H1 (cell line): ENCODE measurements around the gene LTA4H. TPM values are rescaled to one million over a fixed set of nuclear protein-coding genes. Genes with fewer than 3 reads are reported as not detected.

Experiments
- CTCF ChIA-PET: fragments of 300-600 bp; sonication (Branson Sonifier 250); formaldehyde crosslinking; loops from one replicate; lab custom pipeline; 2021; ENCODE audit not compliant: partially characterized antibody; lab: Charles Lee
- POLR2A ChIA-PET: fragments of 300-600 bp; sonication (Branson Sonifier 250); formaldehyde crosslinking; loops from one replicate; lab custom pipeline; 2021; ENCODE audit warnings: inconsistent platforms; ENCODE audit not compliant: partially characterized antibody; lab: Charles Lee
- DNase-seq, 2 experiments: peaks; one replicate each; pipeline versions ENCODE4 v3.0.0 to v3.0.0-alpha.2; 2010 to 2022; ENCODE audit warnings: low spot score in 2 of 2, low read depth in 1 of 2, mixed read lengths in 1 of 2
- FAIRE-seq: peaks from 2 replicates; lab custom pipeline; 2011; peaks lifted over from hg19 to GRCh38; lab: Jason Lieb, UNC
- H2AFZ ChIP-seq: 2 replicates; pipeline ENCODE4 v1.8.1; 2012; ENCODE audit warnings: low read length, inconsistent platforms
- H2AK5ac ChIP-seq: 2 replicates; pipeline ENCODE4 v1.6.1; 2013; ENCODE audit warnings: low read depth, low read length
- H2BK120ac ChIP-seq: replicated peaks from 2 replicates; pipeline ENCODE3; 2013; ENCODE audit warnings: low read depth, low read length, inconsistent platforms
- H2BK12ac ChIP-seq: 2 replicates; pipeline ENCODE4 v1.6.1; 2013; ENCODE audit warnings: low read depth, low read length
- H2BK15ac ChIP-seq: 2 replicates; pipeline ENCODE4 v1.6.1; 2013; ENCODE audit warnings: low read length
- H2BK20ac ChIP-seq: 2 replicates; pipeline ENCODE4 v1.6.1; 2013; ENCODE audit warnings: low read length
- H2BK5ac ChIP-seq: 2 replicates; pipeline ENCODE4 v1.6.1; 2013; ENCODE audit warnings: low read depth, low read length
- H3K14ac ChIP-seq: 2 replicates; pipeline ENCODE4 v1.6.1; 2013; ENCODE audit warnings: inconsistent platforms; ENCODE audit not compliant: insufficient read length
- H3K18ac ChIP-seq: 2 replicates; pipeline ENCODE4 v1.6.1; 2013; ENCODE audit warnings: low read length; ENCODE audit errors: extremely low read depth
- H3K23ac ChIP-seq: 2 replicates; pipeline ENCODE4 v1.6.1; 2013; ENCODE audit warnings: inconsistent platforms; ENCODE audit not compliant: insufficient read length
- H3K23me2 ChIP-seq: 2 replicates; pipeline ENCODE4 v1.6.1; 2013; ENCODE audit warnings: low read depth, low read length
- H3K27ac ChIP-seq: 2 replicates; pipeline ENCODE4 v1.6.1; 2011; ENCODE audit warnings: low read depth, low read length, inconsistent platforms
- H3K27me3 ChIP-seq, 4 experiments: replicated peaks in 1 of 4; 1 replicate in 1 of 4; 2 replicates in 3 of 4; pipeline versions ENCODE4 v1.6.1 to v1.8.1; 2011 to 2013; ENCODE audit warnings: low read length in 3 of 4, mild to moderate bottlenecking in 3 of 4, inconsistent platforms in 2 of 4, mixed read lengths in 2 of 4, moderate library complexity in 1 of 4; ENCODE audit not compliant: control insufficient read depth in 3 of 4, insufficient read depth in 3 of 4; ENCODE audit errors: extremely low read depth in 1 of 4
- H3K36me3 ChIP-seq, 4 experiments: 2 replicates each; pipeline versions ENCODE4 v1.6.1 to v1.8.1; 2011 to 2013; ENCODE audit warnings: mild to moderate bottlenecking in 4 of 4, low read length in 3 of 4, moderate library complexity in 2 of 4, control low read depth in 1 of 4, inconsistent platforms in 1 of 4; ENCODE audit not compliant: insufficient read depth in 4 of 4, control insufficient read depth in 2 of 4
- H3K4ac ChIP-seq: replicated peaks from 2 replicates; pipeline ENCODE3; 2013; ENCODE audit warnings: low read length, low read depth, mixed read lengths, inconsistent platforms; ENCODE audit not compliant: insufficient read length
- H3K4me1 ChIP-seq, 4 experiments: replicated peaks in 1 of 4; 1 replicate in 1 of 4; 2 replicates in 3 of 4; pipeline versions ENCODE4 v1.6.1 to v1.8.1; 2011 to 2013; ENCODE audit warnings: low read length in 3 of 4, inconsistent platforms in 2 of 4, mixed read lengths in 1 of 4; ENCODE audit not compliant: insufficient read depth in 4 of 4, control insufficient read depth in 3 of 4
- H3K4me2 ChIP-seq, 2 experiments: 2 replicates each; pipeline versions ENCODE4 v1.6.1 to v1.8.1; 2011 to 2013; ENCODE audit warnings: low read depth in 2 of 2, low read length in 2 of 2, control low read depth in 1 of 2, inconsistent platforms in 1 of 2, mild to moderate bottlenecking in 1 of 2; ENCODE audit not compliant: insufficient read depth in 1 of 2
- H3K4me3 ChIP-seq, 4 experiments: fragments of 200-600, 300-600 bp in 1 of 4; sonication (generic), shearing (Covaris generic), sonication (Bioruptor Twin) in 1 of 4; 2 replicates each; pipeline versions ENCODE4 v1.5.1 to v1.8.1; 2011 to 2016; ENCODE audit warnings: low read length in 4 of 4, low read depth in 3 of 4, control low read depth in 2 of 4, inconsistent platforms in 2 of 4, mild to moderate bottlenecking in 2 of 4, mixed read lengths in 1 of 4, moderate library complexity in 1 of 4; ENCODE audit not compliant: insufficient read depth in 2 of 4; ENCODE audit errors: extremely low read depth in 1 of 4
- H3K56ac ChIP-seq: replicated peaks from 2 replicates; pipeline ENCODE3; 2013; ENCODE audit warnings: low read depth, mild to moderate bottlenecking, mixed read lengths, low read length, inconsistent platforms; ENCODE audit not compliant: insufficient read length
- H3K79me1 ChIP-seq: 2 replicates; pipeline ENCODE4 v1.6.1; 2013; ENCODE audit warnings: low read depth, low read length, control low read depth
- H3K79me2 ChIP-seq, 2 experiments: 2 replicates each; pipeline versions ENCODE4 v1.6.1 to v1.8.1; 2012 to 2013; ENCODE audit warnings: low read length in 2 of 2, mild to moderate bottlenecking in 2 of 2, inconsistent platforms in 1 of 2; ENCODE audit not compliant: insufficient read depth in 2 of 2, control insufficient read depth in 1 of 2
- H3K9ac ChIP-seq, 4 experiments: replicated peaks in 1 of 4; 1 replicate in 1 of 4; 2 replicates in 3 of 4; pipeline versions ENCODE4 v1.6.1 to v1.8.1; 2011 to 2013; ENCODE audit warnings: low read depth in 3 of 4, low read length in 3 of 4, control low read depth in 2 of 4, mild to moderate bottlenecking in 2 of 4, moderate library complexity in 2 of 4, inconsistent platforms in 1 of 4; ENCODE audit errors: extremely low read depth in 1 of 4
- H3K9me3 ChIP-seq, 2 experiments: 2 replicates each; pipeline versions ENCODE4 v1.6.1 to v1.8.1; 2012 to 2013; ENCODE audit warnings: mild to moderate bottlenecking in 2 of 2, moderate library complexity in 2 of 2, control low read depth in 1 of 2, inconsistent platforms in 1 of 2, low read depth in 1 of 2, low read length in 1 of 2, mixed read lengths in 1 of 2; ENCODE audit not compliant: insufficient read depth in 2 of 2
- H4K20me1 ChIP-seq, 2 experiments: replicated peaks in 1 of 2; 2 replicates each; pipeline versions ENCODE3 to v1.8.1; 2011 to 2013; ENCODE audit warnings: inconsistent platforms in 2 of 2, low read length in 2 of 2, mild to moderate bottlenecking in 1 of 2; ENCODE audit not compliant: insufficient read depth in 2 of 2, control insufficient read depth in 1 of 2
- H4K5ac ChIP-seq: 2 replicates; pipeline ENCODE4 v1.6.1; 2013; ENCODE audit warnings: low read length, low read depth, mixed read lengths, inconsistent platforms; ENCODE audit not compliant: insufficient read length
- H4K8ac ChIP-seq: 2 replicates; pipeline ENCODE4 v1.8.0; 2013; ENCODE audit warnings: mild to moderate bottlenecking, moderate library complexity, low read length, inconsistent platforms; ENCODE audit not compliant: insufficient read depth; ENCODE audit errors: extremely low read depth
- H4K91ac ChIP-seq: replicated peaks from 2 replicates; pipeline ENCODE3; 2013; ENCODE audit warnings: low read length, mixed read lengths, inconsistent platforms; ENCODE audit not compliant: insufficient read length
- BACH1 ChIP-seq: IDR thresholded peaks from 2 replicates; pipeline ENCODE4 v1.6.1; 2012; ENCODE audit warnings: low read length, improper control_type of control experiment
- BRCA1 ChIP-seq: IDR thresholded peaks from 2 replicates; pipeline ENCODE4 v1.6.1; 2012; ENCODE audit warnings: low read depth, low read length, improper control_type of control experiment
- CTBP2 ChIP-seq: IDR thresholded peaks from 2 replicates; pipeline ENCODE4 v1.7.0; 2011; ENCODE audit warnings: borderline replicate concordance, mild to moderate bottlenecking, moderate library complexity, mixed read lengths, low read length; ENCODE audit not compliant: insufficient read depth, insufficient read length
- E2F6 ChIP-seq: IDR thresholded peaks from 2 replicates; pipeline ENCODE4 v1.6.1; 2012; ENCODE audit warnings: inconsistent platforms
- HDAC2 ChIP-seq, 2 experiments: fragments of 300-600 bp in 1 of 2; sonication (generic) in 1 of 2; IDR thresholded peaks; 2 replicates each; pipeline ENCODE4 v1.6.1; 2011 to 2012; ENCODE audit warnings: low read depth in 2 of 2, low read length in 2 of 2, mild to moderate bottlenecking in 2 of 2, moderate library complexity in 2 of 2, borderline replicate concordance in 1 of 2, inconsistent platforms in 1 of 2
- KDM4A ChIP-seq: IDR thresholded peaks from one replicate; pipeline ENCODE4 v1.7.1; 2012; ENCODE audit warnings: low read depth, mild to moderate bottlenecking, moderate library complexity, low read length, inconsistent platforms; ENCODE audit not compliant: severe bottlenecking
- NANOG ChIP-seq: IDR thresholded peaks from 2 replicates; pipeline ENCODE4 v1.6.1; 2011; ENCODE audit warnings: low read length, low read depth, mild to moderate bottlenecking, inconsistent platforms; ENCODE audit not compliant: insufficient read depth, poor library complexity, severe bottlenecking
- RBBP5 ChIP-seq: IDR thresholded peaks from 2 replicates; pipeline ENCODE4 v1.7.1; 2012; ENCODE audit warnings: low read depth, mild to moderate bottlenecking, inconsistent platforms, low read length, moderate library complexity, borderline replicate concordance
- SIX5 ChIP-seq: IDR thresholded peaks from 2 replicates; pipeline ENCODE4 v1.6.1; 2011; ENCODE audit warnings: mild to moderate bottlenecking, low read depth, low read length
- SP2 ChIP-seq: IDR thresholded peaks from 2 replicates; pipeline ENCODE4 v1.6.1; 2012; ENCODE audit warnings: mild to moderate bottlenecking, low read length, inconsistent platforms
- TAF7 ChIP-seq: optimal IDR thresholded peaks from 2 replicates; pipeline ENCODE3; 2011; ENCODE audit warnings: low read depth, mild to moderate bottlenecking, inconsistent platforms, low read length, moderate library complexity, borderline replicate concordance
- YY1 ChIP-seq: IDR thresholded peaks from 2 replicates; pipeline ENCODE4 v1.6.1; 2011; ENCODE audit warnings: low read depth, mild to moderate bottlenecking, low read length
- WGBS, 2 experiments: shearing (Covaris generic) in 1 of 2; methylation state at CpG; one replicate each; pipeline versions ENCODE4 v1.1.6 to v1.1.7; 2013 to 2015; ENCODE audit warnings: low lambda C conversion rate in 2 of 2, mixed read lengths in 2 of 2, inconsistent platforms in 1 of 2, low coverage in 1 of 2, missing lambda C conversion rate in 1 of 2; ENCODE audit not compliant: insufficient replicate concordance in 2 of 2, insufficient coverage in 1 of 2, insufficient read length in 1 of 2; ENCODE audit errors: extremely low coverage in 1 of 2, missing lambda C conversion rate in 1 of 2; 5-methylcytosine and 5-hydroxymethylcytosine counted together
- polyA plus RNA-seq, 7 experiments: library from polyadenylated mRNA; depleted of rRNA in 3 of 7; stranded (reverse) in 5 of 7; unstranded in 2 of 7; fragments of >200 nt in 5 of 7; fragments of 200-250 nt in 2 of 7; gene quantifications; 1 replicate in 5 of 7; 2 replicates in 1 of 7; 4 replicates in 1 of 7; pipeline versions ENCODE4 v1.2.1 to v1.2.3, GENCODE V29; 2011 to 2013; ENCODE audit warnings: missing spikeins in 2 of 7, mixed read lengths in 2 of 7
- total RNA-seq: library from RNA; stranded (reverse); fragmentation: NEBNext Ultra II Directional; extraction: Animal tissue kit (Norgen Biotek cat#: 25700); gene quantifications from 2 replicates; pipeline ENCODE4 v1.2.1, GENCODE V29; 2021

Gene LTA4H
- total and polyA plus RNA-seq, 2 of the 8 experiments (the other 6 are each of a cell fraction or from before 2014, with no cell fraction given) = 106 to 167 TPM

- no peaks in the 10 kb centered on the region for H3K4me1 ChIP-seq
- H3K79me2 ChIP-seq = no peaks in the 10 kb centered on the region
- H3K4me2 ChIP-seq = no peak overlapping the region
- no peak for FAIRE-seq
- H3K9ac ChIP-seq = no peak overlapping the region
- no peak overlapping the region for H4K8ac ChIP-seq
- no peaks in the 10 kb centered on the region for H3K79me1 ChIP-seq
- no peak overlapping the region for H2BK5ac ChIP-seq
- peaks cover 8 to 77% (median 38%) of the 10 kb centered on the region in 4 experiments; a peak in 7 of 8 replicates for H3K36me3 ChIP-seq
- H3K4ac ChIP-seq = no peak overlapping the region
- POLR2A ChIA-PET = interaction anchor here (1.7 kb wide), 1 partner anchor 15 kb away, joined by 7 read pairs; the partner anchor contains the start of gene LTA4H
- no peak overlapping the region for H3K14ac ChIP-seq
- H4K5ac ChIP-seq = no peak overlapping the region
- H3K27ac ChIP-seq = no peak overlapping the region
- no peaks in the 10 kb centered on the region for H4K20me1 ChIP-seq
- H4K91ac ChIP-seq = no peak overlapping the region
- CTCF ChIA-PET = interaction anchor here (1.2 to 3.8 kb wide), 5 partner anchors 8 to 496 kb away, joined by 3 to 16 read pairs (median 4); no protein-coding TSS in a partner anchor
- no peak overlapping the region for H2BK120ac ChIP-seq
- H3K4me3 ChIP-seq = no peak overlapping the region
- H2AFZ ChIP-seq = no peak overlapping the region
- H2BK20ac ChIP-seq = no peak overlapping the region
- no peak overlapping the region for H2BK15ac ChIP-seq
- no peaks in the 10 kb centered on the region for H3K9me3 ChIP-seq
- DNase-seq = no peak
- no peaks in the 10 kb centered on the region for H3K27me3 ChIP-seq
- H2AK5ac ChIP-seq = no peak overlapping the region
- WGBS, 2 experiments = 94% methylated on average over 3 of the region's 3 CpGs; no CpG with 5 or more reads in 1 of the 2 experiments
- H3K23ac ChIP-seq = no peak overlapping the region
- no peak overlapping the region for H3K56ac ChIP-seq
- no peaks in the 10 kb centered on the region for H3K23me2 ChIP-seq
- H3K18ac ChIP-seq = no peak overlapping the region
- no peak overlapping the region for H2BK12ac ChIP-seq
- no peak for TF ChIP-seq HDAC2 (IDR thresholded peaks at IDR 0.05; ENCODE audit: borderline replicate concordance in 1 of 2, low read depth in 2 of 2, low read length in 2 of 2)
- TF ChIP-seq SP2 = no peak
- TF ChIP-seq YY1 = no peak
- TF ChIP-seq NANOG = no peak
- no peak for TF ChIP-seq KDM4A
- no peak for TF ChIP-seq RBBP5
- no peak for TF ChIP-seq TAF7
- TF ChIP-seq E2F6 = no peak
- no peak for TF ChIP-seq CTBP2
- no peak for TF ChIP-seq BRCA1
- TF ChIP-seq BACH1 = no peak
- no peak for TF ChIP-seq SIX5
Measured at GRCh38 chr12:96020314-96021003, 14.9 kb downstream of the LTA4H start.
